ENCODE results near the gene PRL. TPM values are rescaled to one million over a fixed set of nuclear protein-coding genes. Genes with fewer than 3 reads are reported as not detected.

The PRL gene
- total RNA-seq, 1 donor from 2014 or later, result not detected

DNA sequence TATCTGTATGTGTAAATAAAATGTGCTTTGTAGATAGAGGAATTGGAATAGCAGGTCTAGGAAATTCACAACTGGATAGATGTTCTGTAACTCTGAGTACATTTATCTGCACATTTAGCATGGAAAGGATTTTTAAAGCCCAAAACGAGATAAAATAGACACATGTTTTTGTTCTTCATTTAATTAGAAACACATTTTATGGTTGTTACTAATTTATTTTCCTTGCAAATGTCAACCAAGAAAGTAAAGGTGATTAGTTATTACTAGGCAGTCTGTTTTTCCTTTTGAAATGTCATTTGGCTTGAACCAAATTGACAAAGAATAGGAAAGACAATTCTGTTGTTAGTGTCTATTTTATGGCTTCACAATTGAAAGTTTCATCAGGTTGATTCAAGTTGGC is 769 bp downstream of the PRL start:
- no peak for DNase-seq (ENCODE audit: low spot score in 2 of 2)
- no peak for FAIRE-seq

DNA sequence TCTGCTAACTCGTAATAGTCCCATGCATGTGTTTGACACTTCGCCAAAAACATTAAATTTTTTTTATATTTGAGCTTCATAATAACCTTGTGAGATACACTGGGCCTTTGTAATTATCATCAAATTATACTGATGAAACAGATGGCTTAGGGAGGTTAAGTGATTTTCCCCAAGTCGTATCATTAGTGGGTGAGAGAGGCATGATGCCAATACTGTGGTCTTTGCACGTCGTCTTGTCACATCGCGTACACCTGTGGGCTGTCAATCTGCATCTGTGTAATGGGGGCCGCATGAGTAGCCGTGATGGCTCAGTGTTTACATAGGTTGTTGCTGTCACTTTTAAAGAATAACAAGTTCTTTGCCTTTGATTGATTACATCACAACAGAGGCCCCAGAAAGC is 1.7 kb downstream of the PRL start:
- no peak for DNase-seq (ENCODE audit: low spot score in 2 of 2)

GRCh38 chr6:22294301-22294700 is 2.5 kb downstream of the PRL start:
- no peak for FAIRE-seq
- DNase-seq (ENCODE audit: low spot score in 2 of 2), result no peak

More for the DNA sequence above, 1.7 kb downstream of the PRL start:
- no peak for FAIRE-seq

GRCh38 chr6:22290045-22290444 is 6.8 kb downstream of the PRL start:
- no peak for DNase-seq (ENCODE audit: low spot score in 2 of 2)
- no peak for FAIRE-seq

GRCh38 chr6:22288721-22289120 is 8.1 kb downstream of the PRL start:
- no peak for DNase-seq (ENCODE audit: low spot score in 2 of 2)
- no peak for FAIRE-seq

GRCh38 chr6:22284666-22285065 is 12.2 kb downstream of the PRL start:
- FAIRE-seq (no peak), DNase-seq (ENCODE audit: low spot score in 2 of 2) (no peak)

- FAIRE-seq, result no peak
- no peak for DNase-seq (ENCODE audit: low spot score in 2 of 2)
These were observed 15.3 kb downstream of the PRL start for GRCh38 chr6:22281341-22282085.

- FAIRE-seq (no peak), DNase-seq (ENCODE audit: low spot score in 2 of 2) (no peak)
These were observed 17.4 kb downstream of the PRL start for GRCh38 chr6:22279427-22279826.

DNA sequence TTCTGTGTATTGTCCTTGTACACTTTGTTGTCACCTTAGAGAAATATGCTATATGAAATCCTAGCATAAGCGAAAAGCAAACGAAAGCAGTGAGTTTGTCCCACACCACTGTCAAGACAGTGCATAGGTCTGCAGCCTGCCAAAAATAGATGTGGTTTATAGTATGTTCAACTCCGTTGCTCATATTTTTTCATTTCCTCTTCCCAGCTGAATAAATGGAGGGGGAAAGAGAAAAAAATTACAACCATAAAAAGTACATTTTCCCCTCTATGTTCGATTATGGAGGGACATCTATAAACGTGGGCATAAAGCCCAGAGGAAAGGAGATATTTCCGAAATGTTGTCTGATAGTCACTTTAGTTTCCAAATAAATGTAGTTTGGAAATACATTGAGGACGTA is 25.8 kb downstream of the PRL start:
- FAIRE-seq, result no peak
- no peak for DNase-seq (ENCODE audit: low spot score in 2 of 2)

DNA sequence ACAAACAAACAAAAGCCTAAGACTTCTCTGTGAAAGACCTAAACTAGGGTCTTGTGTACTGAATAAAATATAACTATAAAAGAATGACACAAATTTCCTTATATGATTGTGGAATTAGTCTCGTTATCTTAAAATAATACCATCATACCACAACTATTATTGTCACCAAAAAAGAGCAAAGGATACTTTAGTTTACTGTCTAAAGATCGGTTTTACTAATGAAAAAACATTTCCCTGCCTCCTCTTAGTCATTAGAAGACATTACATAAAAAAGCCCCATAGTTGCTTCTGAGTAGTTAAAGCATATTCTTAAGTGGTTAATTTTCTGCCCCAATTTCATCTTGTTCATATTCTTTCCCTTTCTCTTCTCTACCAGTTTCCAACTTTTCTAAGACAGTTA is 33.1 kb downstream of the PRL start:
- DNase-seq (ENCODE audit: low spot score in 2 of 2), result no peak
- no peak for FAIRE-seq

DNA sequence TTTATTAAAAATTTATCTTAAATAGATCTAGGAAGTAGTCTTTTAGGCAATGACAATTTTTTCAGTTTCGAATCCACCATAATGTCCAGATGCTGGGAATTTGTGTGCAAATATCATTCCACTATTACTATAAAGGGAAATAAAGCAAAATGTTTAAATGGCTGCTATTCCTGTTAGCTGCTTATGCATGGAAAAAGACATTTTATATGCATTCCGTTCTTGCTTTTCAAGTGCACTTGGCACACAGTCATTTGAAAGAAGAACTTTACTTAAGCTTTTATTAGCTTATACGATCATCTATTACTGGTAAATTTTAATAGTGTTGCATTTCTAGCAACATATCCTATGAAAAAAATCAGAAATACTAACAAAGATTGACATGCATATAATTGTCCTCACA is 42.0 kb downstream of the PRL start:
- FAIRE-seq (no peak), DNase-seq (ENCODE audit: low spot score in 2 of 2) (no peak)

DNA sequence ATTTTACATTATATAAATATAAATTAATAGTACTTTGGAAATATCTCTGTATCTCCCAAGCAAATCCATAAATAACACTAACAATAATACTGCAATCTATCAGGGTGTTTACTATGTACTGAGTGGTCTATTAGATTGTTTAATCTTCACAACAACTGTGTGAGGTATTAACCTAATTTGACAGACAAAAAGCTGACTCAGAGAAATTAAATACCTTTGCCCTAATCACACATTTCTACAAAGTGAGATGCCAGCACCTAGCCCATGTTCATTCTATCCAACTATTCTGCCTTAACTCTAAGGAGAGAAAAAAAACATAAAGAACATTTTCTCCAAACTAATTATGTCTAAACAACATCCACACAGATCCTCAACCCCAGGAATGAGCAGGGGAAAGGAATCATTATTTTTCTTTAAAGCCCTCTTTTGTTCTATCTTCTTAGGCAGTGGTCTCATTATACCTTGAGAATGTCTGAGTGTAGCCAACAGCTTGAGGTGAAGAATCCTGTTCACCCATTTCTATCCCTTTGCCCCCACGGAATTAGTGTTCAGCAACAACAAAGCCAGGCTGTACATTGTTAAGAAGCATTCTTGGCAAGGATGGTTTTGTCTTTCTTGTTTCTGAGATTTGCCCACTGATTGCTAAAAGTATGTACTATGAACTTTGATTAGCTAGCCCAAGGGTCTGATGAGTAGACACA is 42.7 kb downstream of the PRL start:
- DNase-seq (ENCODE audit: low spot score in 2 of 2) (no peak), FAIRE-seq (no peak)

- no peak for FAIRE-seq
- no peak for DNase-seq (ENCODE audit: low spot score in 2 of 2)
These were observed 45.5 kb downstream of the PRL start for GRCh38 chr6:22251348-22251747.

- FAIRE-seq (no peak), DNase-seq (ENCODE audit: low spot score in 2 of 2) (no peak)
These were observed 46.4 kb downstream of the PRL start for GRCh38 chr6:22250486-22250885.

- DNase-seq (ENCODE audit: low spot score in 2 of 2) (no peak), FAIRE-seq (no peak)
These were observed 47.0 kb downstream of the PRL start for GRCh38 chr6:22249711-22250350.

- DNase-seq (ENCODE audit: low spot score in 2 of 2) (no peak), FAIRE-seq (no peak)
These were observed 48.1 kb downstream of the PRL start for GRCh38 chr6:22248513-22249308.

GRCh38 chr6:22247916-22248482 is 48.8 kb downstream of the PRL start:
- DNase-seq (ENCODE audit: low spot score in 2 of 2) (no peak), FAIRE-seq (no peak)

DNA sequence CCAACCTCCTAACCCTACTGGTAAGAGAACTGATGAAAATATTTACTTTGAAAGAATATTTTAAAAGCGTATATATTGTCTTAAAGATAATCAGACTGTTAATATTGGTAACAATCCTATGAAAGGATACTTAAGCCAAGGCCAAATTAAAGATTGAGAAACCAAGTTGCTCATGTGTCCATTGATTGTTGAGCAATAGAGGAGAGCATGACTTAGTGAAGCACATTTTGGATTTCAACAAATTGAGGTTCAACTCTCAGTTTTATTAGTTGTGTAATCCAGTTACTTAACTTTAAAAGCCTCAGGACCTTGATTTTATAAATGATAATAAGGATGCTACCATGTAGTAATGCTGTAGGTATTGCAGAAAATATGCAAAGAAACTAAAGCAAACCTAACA is 56.8 kb downstream of the PRL start:
- DNase-seq (ENCODE audit: low spot score in 2 of 2), result no peak
- no peak for FAIRE-seq

- DNase-seq (ENCODE audit: low spot score in 2 of 2), result no peak
- FAIRE-seq, result no peak
These were observed 57.4 kb downstream of the PRL start for GRCh38 chr6:22239261-22239921.

GRCh38 chr6:22238861-22239260 is 58.0 kb downstream of the PRL start:
- no peak for FAIRE-seq

More at GRCh38 chr6:22238861-22239260, 58.0 kb downstream of the PRL start:
- DNase-seq (ENCODE audit: low spot score in 2 of 2), result no peak

All from frontal cortex (tissue), 4 donors.